MV-4-11 (cell line): ENCODE data around the gene FERMT3.

Experiments used
- DNase-seq: peaks from one replicate; lab custom pipeline; 2025; lab: John Stamatoyannopoulos, UW

The FERMT3 gene

DNA sequence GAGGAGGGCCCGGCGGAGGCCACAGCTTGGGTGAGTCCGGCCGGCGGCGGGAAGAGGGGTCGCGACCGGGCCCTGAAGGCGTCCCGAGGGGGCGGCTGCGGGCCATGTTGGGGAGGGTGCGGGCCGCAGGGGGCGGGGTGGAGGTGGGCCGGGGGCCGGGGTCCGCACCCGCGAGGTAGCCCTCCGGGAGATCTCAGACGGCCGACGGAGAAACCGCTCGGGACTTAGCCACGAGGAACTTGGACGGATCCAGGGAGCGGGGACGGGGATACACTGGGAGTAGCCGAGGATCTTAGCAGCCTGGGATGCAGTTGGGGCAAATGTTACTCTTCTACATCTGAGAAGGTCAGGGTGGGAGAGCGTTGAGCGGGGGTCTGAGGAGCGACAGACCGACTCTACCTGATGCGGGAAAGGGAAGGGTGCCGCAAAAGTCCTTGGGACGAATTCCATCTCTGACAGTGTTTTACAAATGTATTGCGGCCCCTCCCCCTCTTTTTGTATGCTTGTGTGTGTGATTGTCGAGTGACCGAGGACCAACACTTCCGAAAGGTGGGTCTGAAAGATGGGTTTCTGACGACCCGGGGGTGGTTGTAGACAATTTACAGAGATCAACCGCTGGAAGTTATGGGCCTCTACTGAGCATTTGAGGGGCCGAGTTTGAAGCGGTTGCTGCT lies 19.9 kb upstream of the FERMT3 start:
- no peak for DNase-seq

- DNase-seq: no peak
These were observed 14.1 kb upstream of the FERMT3 start for GRCh38 chr11:64192434-64192833.

DNA sequence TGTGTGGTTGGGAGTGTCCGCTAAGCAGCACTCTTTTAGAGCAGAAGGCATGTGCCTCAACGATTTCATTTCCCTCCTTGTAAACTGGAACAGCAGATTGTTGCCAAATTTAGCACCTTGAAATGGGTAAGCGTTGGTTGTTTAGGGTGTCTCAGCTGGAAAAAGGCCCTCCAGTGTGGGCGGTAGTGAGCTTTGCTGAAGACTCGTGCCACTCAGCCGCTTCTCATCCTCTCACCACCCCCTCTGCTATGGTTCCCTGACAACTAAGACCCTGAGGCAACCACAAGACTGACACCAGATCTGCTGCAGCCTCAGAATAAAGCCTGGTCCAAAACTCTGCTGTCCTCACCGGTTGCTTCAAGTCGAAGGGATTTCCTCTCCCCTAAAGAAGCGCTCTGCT lies 9.9 kb upstream of the FERMT3 start:
- peak; percentile 67 for DNase-seq

DNA sequence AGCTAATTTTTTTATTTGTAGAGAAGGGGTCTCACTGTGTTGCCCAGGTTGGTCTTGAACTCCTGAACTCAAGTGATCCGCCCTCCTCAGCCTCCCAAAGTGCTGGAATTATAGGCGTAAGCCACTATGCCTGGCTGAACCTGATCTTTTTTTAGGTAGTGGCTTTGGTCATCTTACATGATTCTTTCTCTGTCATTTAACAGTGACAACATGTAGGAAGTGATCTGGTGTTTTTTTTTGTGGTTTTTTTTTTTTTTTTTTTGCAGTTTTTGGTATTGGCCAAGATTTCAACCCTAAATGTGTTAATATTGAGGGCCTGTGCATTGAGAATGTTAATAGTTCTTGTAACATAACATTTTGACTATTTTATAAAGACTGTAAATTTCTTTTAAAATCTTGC lies 8.0 kb upstream of the FERMT3 start:
- peak; percentile 72 for DNase-seq

DNA sequence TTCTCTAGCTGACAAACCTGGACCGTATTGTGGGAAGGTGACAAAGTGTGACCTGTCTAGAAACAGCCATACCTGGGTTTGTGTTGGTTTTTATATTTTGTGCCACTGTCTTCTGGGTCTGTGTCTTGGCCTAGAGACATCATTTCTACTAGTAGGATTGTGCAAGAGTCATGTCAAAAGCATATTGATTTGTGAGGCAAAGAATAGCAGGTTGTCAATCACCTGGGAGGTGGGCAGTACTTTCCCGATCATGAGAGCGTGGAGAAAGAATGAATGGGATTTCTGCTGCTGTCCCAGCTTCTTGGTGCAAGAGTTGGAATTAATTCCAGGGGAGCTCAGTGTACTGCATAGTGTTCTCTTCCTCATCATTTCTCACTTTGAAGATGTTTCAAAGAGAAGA lies 5.0 kb upstream of the FERMT3 start:
- no peak for DNase-seq

DNA sequence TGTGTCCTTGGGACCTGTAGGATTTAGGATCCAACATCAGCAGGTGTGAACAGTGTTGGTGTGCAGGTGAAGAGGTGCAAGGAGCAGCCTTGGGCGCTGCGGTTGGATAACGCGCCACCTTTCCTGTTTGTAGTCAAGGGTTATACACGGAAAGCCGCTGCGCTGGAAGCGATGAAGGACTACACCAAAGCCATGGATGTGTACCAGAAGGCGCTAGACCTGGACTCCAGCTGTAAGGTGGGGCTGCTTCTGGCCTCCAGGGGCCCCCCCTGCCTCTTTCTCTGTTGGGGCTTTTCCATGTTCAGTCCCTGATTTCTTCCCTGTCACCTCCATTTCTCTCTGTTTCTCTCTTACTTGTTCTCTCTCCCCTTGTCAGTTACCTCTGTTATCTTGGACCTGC lies 3.5 kb upstream of the FERMT3 start:
- DNase-seq: no peak

DNA sequence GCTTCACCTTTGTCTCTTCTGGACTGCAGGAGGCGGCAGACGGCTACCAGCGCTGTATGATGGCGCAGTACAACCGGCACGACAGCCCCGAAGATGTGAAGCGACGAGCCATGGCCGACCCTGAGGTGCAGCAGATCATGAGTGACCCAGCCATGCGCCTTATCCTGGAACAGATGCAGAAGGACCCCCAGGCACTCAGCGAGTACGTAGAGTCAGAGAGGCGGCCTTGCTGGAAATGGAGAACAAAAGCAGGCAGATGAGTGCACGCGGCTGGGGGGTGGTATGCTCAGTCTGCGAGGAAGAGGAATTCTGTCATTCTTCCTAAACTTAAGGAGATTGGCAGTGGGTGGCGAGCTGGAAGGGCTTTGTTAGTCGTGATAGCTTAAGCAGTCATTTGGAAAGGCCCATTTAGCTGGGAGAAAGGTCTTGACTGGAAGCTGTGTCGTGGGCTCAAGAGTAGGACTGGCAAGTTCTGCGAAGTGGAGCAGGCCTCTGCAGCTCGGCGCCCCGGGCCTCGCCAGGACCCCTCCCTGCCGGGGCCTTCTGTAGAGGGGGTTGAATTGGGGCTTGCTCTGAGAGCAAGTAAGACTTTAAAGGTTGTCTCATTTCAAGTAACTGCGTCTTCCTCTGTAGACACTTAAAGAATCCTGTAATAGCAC lies 3.0 kb upstream of the FERMT3 start:
- DNase-seq: no peak

GRCh38 chr11:64204080-64204440 lies 2.5 kb upstream of the FERMT3 start:
- no peak for DNase-seq

- peak; percentile 91 for DNase-seq
These were observed 2.0 kb upstream of the FERMT3 start for GRCh38 chr11:64204464-64204989.

GRCh38 chr11:64207256-64208085 lies 950 bp downstream of the FERMT3 start:
- DNase-seq: peak; percentile 92

- DNase-seq: no peak
These were observed 1.7 kb downstream of the FERMT3 start for GRCh38 chr11:64208086-64208795.

DNA sequence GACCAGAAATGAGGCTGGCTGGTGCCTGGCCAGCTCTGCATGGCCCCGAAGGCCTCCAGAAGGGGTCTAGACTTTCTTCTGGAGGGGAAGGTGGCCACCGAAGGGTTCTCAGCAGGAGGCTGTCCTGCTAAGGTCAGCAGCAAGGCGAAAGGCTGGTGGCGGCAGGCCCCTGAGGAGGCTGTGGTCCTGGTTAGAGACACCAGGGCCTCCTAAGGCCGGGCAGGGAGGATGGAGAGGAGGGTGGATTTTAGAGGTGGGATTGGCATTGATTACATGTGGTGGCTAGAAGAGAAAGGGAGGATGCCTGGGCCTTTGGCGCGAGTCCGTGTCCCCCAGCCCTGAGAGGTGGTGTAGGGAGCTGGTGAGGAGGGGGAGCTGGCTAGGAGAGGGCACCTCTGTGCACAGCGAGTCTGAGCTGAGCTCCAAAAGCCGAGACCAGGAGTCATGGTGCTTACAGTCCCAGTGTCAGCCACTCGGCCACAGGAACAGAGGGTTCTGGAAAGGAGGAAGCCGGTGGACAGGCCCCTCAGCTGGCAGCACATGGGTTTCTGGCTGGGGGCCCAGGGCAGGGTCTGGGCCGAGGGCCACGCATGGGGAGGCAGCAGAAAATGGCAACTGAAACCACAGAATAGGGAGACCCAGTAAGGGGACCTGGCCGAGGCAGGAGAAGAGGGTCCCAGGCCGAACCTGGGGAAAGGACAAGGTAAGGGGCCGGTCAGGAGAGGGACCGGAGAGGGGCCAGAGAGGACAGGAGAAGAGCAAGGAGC lies 2.5 kb downstream of the FERMT3 start:
- no peak for DNase-seq

DNA sequence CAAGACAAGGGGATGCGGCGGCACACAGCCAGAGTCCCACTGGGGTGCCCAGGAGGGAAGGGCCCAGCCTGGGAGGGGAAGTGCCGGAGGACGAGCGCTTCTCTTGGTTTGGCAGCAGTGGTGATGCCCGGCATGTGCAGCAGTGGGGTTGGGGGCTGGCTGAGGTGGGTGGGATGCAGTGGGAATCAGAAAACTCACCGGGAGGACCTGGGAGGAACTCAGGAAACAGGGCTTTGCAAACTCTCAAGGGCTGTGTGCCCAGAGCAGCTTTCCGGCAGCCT lies 3.0 kb downstream of the FERMT3 start:
- no peak for DNase-seq

- DNase-seq: no peak
These were observed 3.9 kb downstream of the FERMT3 start for GRCh38 chr11:64210301-64211020.

- DNase-seq: no peak
These were observed 4.8 kb downstream of the FERMT3 start for GRCh38 chr11:64211181-64211872.

DNA sequence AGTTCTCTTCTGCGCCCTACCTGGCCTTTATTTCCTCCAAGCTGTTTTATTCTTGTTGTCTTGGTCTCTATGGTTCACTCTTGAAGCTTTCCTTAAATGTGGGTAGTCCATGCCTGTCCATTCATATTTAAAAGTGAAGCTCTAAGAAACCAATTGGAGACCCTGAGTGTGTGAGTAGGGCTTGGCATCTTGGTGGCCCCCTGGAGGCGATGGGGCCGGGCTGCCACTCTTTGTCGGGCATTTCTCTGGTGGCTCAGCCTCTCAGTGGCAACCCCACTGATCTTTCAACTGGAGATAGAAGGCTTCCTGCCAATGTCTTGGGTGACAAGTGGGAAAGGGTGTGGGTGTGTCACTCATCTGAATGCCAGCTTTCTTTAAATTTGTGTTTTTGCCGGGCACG lies 10.4 kb downstream of the FERMT3 start:
- DNase-seq: no peak

DNA sequence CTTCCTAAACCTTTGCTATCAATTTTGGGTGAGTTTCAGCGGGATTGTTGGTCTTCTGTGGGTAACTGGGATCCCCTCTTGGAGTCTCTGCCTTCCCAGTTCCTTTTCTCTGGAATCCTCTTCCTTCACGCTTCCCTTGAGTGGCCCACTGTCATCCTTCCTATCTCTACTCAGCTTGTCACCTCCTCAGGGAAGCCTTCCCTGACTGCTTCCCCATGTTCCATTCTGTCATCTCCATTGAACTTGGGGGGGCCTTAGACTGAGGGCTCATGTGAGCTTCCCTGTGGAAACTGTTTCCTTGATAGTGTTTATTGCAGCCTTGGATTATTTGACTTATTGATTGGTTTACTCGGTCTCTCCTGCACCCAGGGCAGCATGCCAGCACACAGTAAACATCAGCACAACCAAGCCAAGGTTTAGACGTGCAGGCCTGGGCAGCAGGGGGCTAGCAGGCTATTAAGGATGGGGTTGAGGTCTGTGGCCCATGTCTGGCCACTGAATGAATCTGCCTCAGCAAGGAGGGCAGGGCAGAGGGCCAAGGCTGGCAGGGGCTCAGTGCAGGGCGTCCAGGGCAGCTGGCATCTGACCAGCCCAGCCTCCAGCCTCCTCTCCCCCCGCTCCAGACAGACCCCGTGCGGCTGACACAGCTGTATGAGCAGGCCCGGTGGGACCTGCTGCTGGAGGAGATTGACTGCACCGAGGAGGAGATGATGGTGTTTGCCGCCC lies 12.3 kb downstream of the FERMT3 start:
- no peak for DNase-seq

DNA sequence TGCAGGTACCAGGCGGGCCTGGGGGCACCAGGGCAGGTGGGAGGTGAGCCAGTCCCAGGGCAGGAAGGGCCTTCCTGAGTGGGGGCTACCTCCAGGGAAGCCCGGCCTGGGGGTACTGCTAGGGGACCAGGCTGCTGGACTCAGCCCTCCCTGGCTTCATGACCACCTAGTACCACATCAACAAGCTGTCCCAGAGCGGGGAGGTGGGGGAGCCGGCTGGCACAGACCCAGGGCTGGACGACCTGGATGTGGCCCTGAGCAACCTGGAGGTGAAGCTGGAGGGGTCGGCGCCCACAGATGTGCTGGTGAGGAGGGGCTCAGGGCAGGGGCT lies 12.8 kb downstream of the FERMT3 start:
- DNase-seq: no peak

DNA sequence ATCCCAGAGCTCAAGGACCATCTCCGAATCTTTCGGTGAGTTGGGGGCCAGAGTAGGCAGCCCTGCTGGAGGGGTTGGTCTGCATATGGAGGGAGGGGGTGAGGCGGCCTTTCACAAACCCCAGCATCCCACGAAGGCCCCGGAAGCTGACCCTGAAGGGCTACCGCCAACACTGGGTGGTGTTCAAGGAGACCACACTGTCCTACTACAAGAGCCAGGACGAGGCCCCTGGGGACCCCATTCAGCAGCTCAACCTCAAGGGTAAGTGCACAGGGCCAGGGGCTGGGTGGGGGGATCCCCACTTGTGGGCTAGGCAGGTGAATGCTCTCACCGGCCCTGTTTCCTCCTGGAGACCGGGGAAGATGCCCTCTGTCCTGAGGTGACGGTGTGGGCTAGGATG lies 13.2 kb downstream of the FERMT3 start:
- DNase-seq: no peak

GRCh38 chr11:64220271-64220670 lies 13.8 kb downstream of the FERMT3 start:
- no peak for DNase-seq
